ENCODE measurements around the gene EMX2.

EMX2 gene

DNA sequence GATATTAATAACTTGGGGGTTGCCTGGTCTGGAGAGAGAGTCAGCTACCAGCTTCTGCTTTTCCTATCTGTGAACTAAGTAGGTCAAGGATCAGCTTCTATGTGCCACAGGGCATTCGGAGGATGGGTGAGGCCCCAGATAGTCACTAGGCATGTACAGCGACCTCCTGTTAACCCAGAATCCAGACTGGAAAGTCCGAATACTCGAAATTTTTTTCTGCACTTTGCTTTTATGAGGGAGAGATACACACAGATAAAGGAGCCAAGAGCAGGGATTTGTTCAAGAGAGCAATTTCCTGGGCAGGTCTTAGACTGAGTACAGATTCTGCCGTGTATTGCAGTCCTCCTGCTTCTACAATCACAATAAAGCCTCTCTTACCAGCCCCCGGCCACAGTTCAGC is 54.2 kb downstream of the EMX2 start:
- FAIRE-seq (no peak), DNase-seq (ENCODE audit: low spot score) (no peak)

DNA sequence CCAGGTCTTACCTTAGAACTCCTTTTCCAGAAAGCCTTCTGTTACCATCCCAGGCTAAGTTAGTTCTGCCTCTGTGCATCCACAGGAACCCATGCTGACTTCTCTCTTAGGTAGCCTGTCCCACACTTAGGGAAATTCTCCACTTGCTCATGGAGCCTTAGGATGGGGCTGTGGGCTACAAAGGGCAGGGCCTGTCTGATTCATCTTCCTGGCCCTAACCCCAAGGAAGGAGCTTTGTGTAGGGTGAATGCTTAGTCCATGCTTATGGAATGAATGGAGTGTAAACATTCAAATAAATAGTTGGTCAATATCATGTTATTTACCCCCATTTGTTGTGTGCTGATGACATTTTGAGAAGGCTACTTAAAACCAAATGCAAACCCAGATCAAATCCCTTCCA is 54.7 kb downstream of the EMX2 start:
- FAIRE-seq (no peak), DNase-seq (ENCODE audit: low spot score) (peak; percentile 8)
